Breast epithelium (tissue), 4 donors: Measurements from ENCODE around the gene LENG9. TPM values are rescaled to one million over a fixed set of nuclear protein-coding genes. Genes with fewer than 3 reads are reported as not detected.
A peak's percentile ranks its signal among the peaks of the same experiment; 100 is the strongest.
"Not testable (repeated sequence)": the region's sequence is repeated elsewhere in the genome, so short reads cannot be mapped to it uniquely, and the experiment has no call there.

Experiments
- DNase-seq, 2 donors: peaks; one replicate each; pipeline ENCODE4 v3.0.0-alpha.2; 2019; ENCODE audit warnings: low spot score in 2 of 2
- H3K27ac ChIP-seq, 2 donors: fragments of 200-600 bp; sonication (generic) in 1 of 2; one replicate each; pipeline ENCODE4 v1.5.1; 2016 to 2019; ENCODE audit warnings: mild to moderate bottlenecking in 1 of 2
- H3K27me3 ChIP-seq, 2 donors: fragments of 200-600 bp; sonication (generic) in 1 of 2; one replicate each; pipeline versions ENCODE4 v1.5.1 to v1.6.0; 2017 to 2019; ENCODE audit warnings: control low read depth in 1 of 2, mild to moderate bottlenecking in 1 of 2
- H3K36me3 ChIP-seq: fragments of 200-600 bp; one replicate; pipeline ENCODE4 v1.5.1; 2019
- H3K4me1 ChIP-seq, 2 donors: fragments of 200-600 bp; sonication (generic); one replicate each; pipeline ENCODE4 v1.5.1; 2016 to 2019; ENCODE audit warnings: control low read depth in 1 of 2
- H3K4me3 ChIP-seq, 3 donors: fragments of 200-600 bp; sonication (generic); 1 replicate in 2 of 3; 2 replicates in 1 of 3; pipeline ENCODE4 v1.5.1; 2016 to 2019; ENCODE audit warnings: mild to moderate bottlenecking in 3 of 3, moderate library complexity in 2 of 3
- H3K9me3 ChIP-seq, 2 donors: fragments of 200-600 bp; sonication (generic) in 1 of 2; one replicate each; pipeline ENCODE4 v1.5.1; 2016 to 2019; ENCODE audit warnings: control low read depth in 1 of 2
- CTCF ChIP-seq, 3 donors: fragments of 450-650 bp; IDR thresholded peaks; one replicate each; pipeline ENCODE4 v1.5.1; 2016 to 2017; ENCODE audit warnings: antibody characterized with exemption in 3 of 3, mild to moderate bottlenecking in 3 of 3, moderate library complexity in 3 of 3
- POLR2A ChIP-seq: fragments of 450-650 bp; IDR thresholded peaks from one replicate; pipeline ENCODE4 v1.6.1; 2016; ENCODE audit warnings: antibody characterized with exemption, mild to moderate bottlenecking, moderate library complexity
- POLR2AphosphoS5 ChIP-seq, 3 donors: sonication (generic); formaldehyde crosslinking; IDR thresholded peaks; one replicate each; pipeline ENCODE4 v1.6.1; 2017; ENCODE audit warnings: antibody characterized with exemption in 3 of 3
- intact Hi-C: fragments of 100-400 bp; cut with DNase I; formaldehyde crosslinking; loops from one replicate; pipeline ENCODE4 v1.15.1; 2023; ENCODE audit warnings: low total_unique reads
- total RNA-seq, 3 donors: library from RNA; depleted of rRNA; stranded (reverse); fragments of >200 nt; gene quantifications; one replicate each; pipeline ENCODE4 v1.1.0, GENCODE V29; 2016

The LENG9 gene
- total RNA-seq: 1 to 10 TPM; 4.5 to 8.2 (median 4.8) TPM

GRCh38 chr19:54463531-54464043, at the start of gene LENG9:
Gene LENG9 (minus strand): TSS chr19:54463778. CDS start chr19:54463526, 252 bp downstream.
- TF ChIP-seq POLR2AphosphoS5 (IDR thresholded peaks at IDR 0.05) (peak; percentile 61 to 89 (median 84)), POLR2A (peak; percentile 64), CTCF (IDR thresholded peaks at IDR 0.05) (no peak)
- Histone ChIP-seq H3K36me3 (peaks cover 18% of the 10 kb centered on the region), H3K27ac (peak within 1 kb of the TSS; percentile 96 to 98), H3K27me3 (no peaks in the 10 kb centered on the region), H3K9me3 (no peaks in the 10 kb centered on the region), H3K4me3 (peak within 1 kb of the TSS; percentile 58 to 82 (median 71)), H3K4me1 (peaks cover 0 to 7% of the 10 kb centered on the region in 2 donors)
- intact Hi-C loops: no loop called here
- DNase-seq: peak; percentile 97 to 99

- not testable (repeated sequence) for H3K27ac ChIP-seq
Observed at GRCh38 chr19:54509200-54509940, 45.8 kb upstream of the LENG9 start.

GRCh38 chr19:54508487-54508886, 44.9 kb upstream of the LENG9 start:
- H3K4me1 ChIP-seq, H3K9me3 ChIP-seq, DNase-seq, H3K36me3 ChIP-seq, H3K27ac ChIP-seq, intact Hi-C loops, H3K4me3 ChIP-seq: not testable (repeated sequence)
- peaks cover 0 to 14% of the 10 kb centered on the region in 2 donors for H3K27me3 ChIP-seq

More at GRCh38 chr19:54509200-54509940, 45.8 kb upstream of the LENG9 start:
- DNase-seq, H3K9me3 ChIP-seq, H3K4me1 ChIP-seq, H3K4me3 ChIP-seq, intact Hi-C loops, H3K36me3 ChIP-seq: not testable (repeated sequence)
- peaks cover 0 to 19% of the 10 kb centered on the region in 2 donors for H3K27me3 ChIP-seq

- no peak for DNase-seq
- Histone ChIP-seq H3K4me1 (no peaks in the 10 kb centered on the region), H3K36me3 (no peaks in the 10 kb centered on the region), H3K9me3 (no peaks in the 10 kb centered on the region), H3K27ac (no peak overlapping the region), H3K4me3 (no peak overlapping the region), H3K27me3 (peaks cover 0 to 9% of the 10 kb centered on the region in 2 donors)
- TF ChIP-seq POLR2A: no peak
- TF ChIP-seq CTCF (IDR thresholded peaks at IDR 0.05): no peak
- TF ChIP-seq POLR2AphosphoS5 (IDR thresholded peaks at IDR 0.05): no peak
- intact Hi-C loops: no loop called here
Observed at GRCh38 chr19:54507824-54508223, 44.2 kb upstream of the LENG9 start.

GRCh38 chr19:54507038-54507717, 43.6 kb upstream of the LENG9 start:
- H3K36me3 ChIP-seq, DNase-seq, intact Hi-C loops: not testable (repeated sequence)

GRCh38 chr19:54506079-54506478, 42.5 kb upstream of the LENG9 start:
- DNase-seq: no peak
- Histone ChIP-seq H3K36me3 (no peaks in the 10 kb centered on the region), H3K9me3 (no peaks in the 10 kb centered on the region), H3K4me1 (no peaks in the 10 kb centered on the region), H3K4me3 (no peak overlapping the region), H3K27ac (no peak overlapping the region), H3K27me3 (peaks cover 0 to 9% of the 10 kb centered on the region in 2 donors)
- TF ChIP-seq POLR2A (no peak), CTCF (IDR thresholded peaks at IDR 0.05) (no peak), POLR2AphosphoS5 (IDR thresholded peaks at IDR 0.05) (no peak)
- intact Hi-C loops: no loop called here

More at GRCh38 chr19:54507038-54507717, 43.6 kb upstream of the LENG9 start:
- H3K9me3 ChIP-seq, H3K27ac ChIP-seq, H3K4me1 ChIP-seq, H3K4me3 ChIP-seq, H3K27me3 ChIP-seq: not testable (repeated sequence)

GRCh38 chr19:54505542-54505941, 42.0 kb upstream of the LENG9 start:
- intact Hi-C loops, DNase-seq: not testable (repeated sequence)

More at GRCh38 chr19:54505542-54505941, 42.0 kb upstream of the LENG9 start:
- not testable (repeated sequence) for H3K9me3 ChIP-seq, H3K27me3 ChIP-seq, H3K4me3 ChIP-seq, H3K36me3 ChIP-seq, H3K4me1 ChIP-seq, H3K27ac ChIP-seq
